Endometrial microvascular endothelial cells (primary cell): ENCODE results near the gene DOCK2. TPM values are rescaled to one million over a fixed set of nuclear protein-coding genes. Genes with fewer than 3 reads are reported as not detected.

Experiments
- in situ Hi-C: cut with HindIII; loops from 2 replicates; pipeline ENCODE4 v1.10.0; 2017; ENCODE audit warnings: low sequenced_read_pairs, low pct_unique_long_range_greater_than_20kb; ENCODE audit errors: inconsistent ontology term
- total RNA-seq: library from RNA; depleted of rRNA; stranded (reverse); fragments of >200 nt; gene quantifications from one replicate; pipeline ENCODE4 v1.2.3, GENCODE V29; 2015; ENCODE audit errors: inconsistent ontology term

The DOCK2 gene
- total RNA-seq, 1 donor from 2014 or later, result not detected

GRCh38 chr5:169869066-169869465 is 232.0 kb downstream of the DOCK2 start:
- in situ Hi-C loops, result no loop called here

DNA sequence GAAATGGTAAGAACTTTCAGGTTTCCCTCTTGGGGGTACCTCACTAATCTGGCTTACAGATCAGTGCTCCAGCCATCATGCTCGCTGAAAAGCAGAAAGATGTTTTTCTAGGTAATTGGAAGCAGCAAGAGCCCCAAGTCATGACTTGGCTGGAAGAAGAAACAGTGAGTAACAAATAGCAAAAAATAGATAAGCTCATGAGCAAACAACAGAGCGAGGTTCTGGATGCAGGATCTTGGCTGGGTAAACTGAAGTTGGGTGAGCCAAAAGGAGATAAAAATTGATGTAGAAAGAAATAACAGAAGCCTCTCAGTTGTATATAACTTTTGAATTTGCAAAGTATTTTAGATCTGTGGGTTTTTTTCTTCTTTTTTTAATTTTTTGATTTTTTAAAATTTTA is 233.1 kb downstream of the DOCK2 start:
- in situ Hi-C loops, result no loop called here

DNA sequence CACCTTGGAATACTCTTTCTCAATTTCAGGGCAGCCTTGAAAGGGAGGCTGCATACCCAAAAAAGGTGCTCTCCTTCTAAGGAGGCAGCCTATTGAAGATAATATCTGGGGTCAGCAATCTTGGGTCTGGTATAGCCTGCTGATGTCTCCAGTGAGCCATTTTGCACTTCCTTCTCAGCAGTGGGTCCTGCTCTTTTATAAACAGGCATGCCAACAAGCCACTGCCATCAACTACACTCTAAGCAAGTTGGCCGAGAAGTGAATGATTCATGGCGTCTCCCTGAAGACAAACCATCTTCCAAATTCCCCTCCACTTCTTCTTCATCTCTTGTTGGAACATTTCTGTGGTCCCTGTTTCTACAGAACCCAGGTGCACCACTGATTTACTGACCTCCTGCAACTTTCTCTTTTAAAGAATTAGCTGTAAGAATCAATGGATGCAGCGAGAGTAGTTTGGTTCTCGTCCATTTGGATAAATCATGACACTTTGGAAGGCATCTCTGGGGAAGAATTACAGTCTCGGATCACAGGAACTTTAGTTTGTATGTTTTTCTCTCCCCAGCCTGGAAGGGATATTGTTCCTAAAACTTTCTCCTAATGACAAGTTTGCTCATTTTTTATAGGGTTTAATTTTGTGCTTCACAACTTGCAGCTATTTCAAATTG is 234.9 kb downstream of the DOCK2 start:
- in situ Hi-C loops, result no loop called here

GRCh38 chr5:169873642-169874041 is 236.6 kb downstream of the DOCK2 start:
- in situ Hi-C loops, result no loop called here

- in situ Hi-C loops, result no loop called here
Observed at GRCh38 chr5:169874621-169875020, 237.5 kb downstream of the DOCK2 start.

DNA sequence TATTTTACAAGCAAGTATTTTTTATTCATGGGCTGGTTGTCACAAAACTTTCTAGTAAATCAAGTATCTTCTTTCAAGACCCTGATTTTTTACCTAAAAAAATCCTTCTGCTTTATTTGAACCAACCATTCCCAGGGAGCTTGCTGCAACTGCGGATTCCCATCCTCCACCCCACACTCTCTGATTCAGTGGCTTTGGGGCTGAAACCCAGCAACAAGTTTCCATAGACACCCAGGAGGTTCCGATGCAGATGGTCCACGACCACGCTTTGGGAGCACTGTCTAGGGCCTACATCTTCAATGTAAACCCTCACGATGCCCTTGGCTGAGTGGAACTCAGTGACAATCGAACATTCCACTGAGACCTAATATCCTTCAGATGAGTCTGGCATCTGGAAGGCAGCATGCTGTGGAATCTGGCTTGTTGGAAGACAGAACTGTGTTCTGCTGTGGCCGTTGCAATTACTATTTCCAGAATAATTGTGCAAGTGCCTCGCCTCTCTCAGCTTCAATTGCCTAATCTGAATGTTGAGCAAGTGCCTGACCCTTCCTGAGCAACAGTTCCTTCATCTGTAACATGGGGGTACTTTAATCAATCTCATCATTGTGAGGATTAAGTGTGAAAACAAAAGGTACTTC is 238.1 kb downstream of the DOCK2 start:
- in situ Hi-C loops, result no loop called here

DNA sequence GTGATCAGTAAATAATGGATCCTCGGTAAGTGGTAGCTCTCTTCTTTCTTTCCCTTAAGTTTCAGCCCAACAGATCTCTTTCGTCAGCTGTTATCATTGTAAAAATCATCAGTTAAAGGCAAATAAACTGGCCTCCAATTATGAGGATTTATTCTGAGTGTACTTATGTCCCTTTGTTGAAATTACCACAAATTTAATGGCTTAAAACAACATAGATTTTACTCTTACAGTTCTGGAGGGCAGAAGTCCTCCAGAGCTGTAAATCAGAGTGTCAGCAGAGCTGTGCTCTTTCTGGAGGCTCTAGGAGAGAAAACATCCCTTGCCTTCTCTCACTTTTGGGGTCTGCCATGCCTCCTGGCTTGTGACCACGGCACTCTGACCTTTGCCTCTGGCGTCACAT is 238.7 kb downstream of the DOCK2 start:
- in situ Hi-C loops, result no loop called here

GRCh38 chr5:169876386-169876785 is 239.3 kb downstream of the DOCK2 start:
- in situ Hi-C loops, result no loop called here

GRCh38 chr5:169880012-169880663 is 243.1 kb downstream of the DOCK2 start:
- in situ Hi-C loops, result no loop called here

GRCh38 chr5:169880785-169881184 is 243.7 kb downstream of the DOCK2 start:
- in situ Hi-C loops, result no loop called here

DNA sequence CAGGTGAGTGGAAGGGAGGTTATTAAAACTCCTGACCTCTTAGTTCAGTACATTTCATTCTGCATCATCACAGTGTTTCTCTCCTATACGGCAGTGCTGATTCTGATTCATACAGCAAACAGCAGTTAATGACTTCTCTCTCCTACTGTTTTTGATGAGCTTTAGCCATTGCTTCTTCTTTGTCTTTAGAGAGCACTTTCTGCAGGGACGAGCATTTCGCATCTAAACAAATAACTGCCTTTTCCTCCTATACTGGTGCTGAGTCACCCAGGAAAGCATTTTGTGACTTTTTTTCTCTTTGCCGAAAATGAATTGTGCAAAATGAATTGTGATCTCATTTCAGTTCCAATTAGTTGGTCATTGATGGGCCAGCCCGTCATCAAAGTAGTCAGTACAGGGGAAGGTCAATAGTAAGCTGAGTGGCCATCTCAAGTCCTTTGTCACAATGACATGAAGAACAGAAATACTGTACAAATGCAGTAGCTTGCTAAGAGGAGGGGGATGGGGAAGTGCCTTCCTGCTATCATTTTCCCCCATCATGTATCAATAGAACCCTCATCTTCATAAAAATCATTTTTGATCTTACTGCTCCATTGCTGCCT is 244.7 kb downstream of the DOCK2 start:
- in situ Hi-C loops, result no loop called here

DNA sequence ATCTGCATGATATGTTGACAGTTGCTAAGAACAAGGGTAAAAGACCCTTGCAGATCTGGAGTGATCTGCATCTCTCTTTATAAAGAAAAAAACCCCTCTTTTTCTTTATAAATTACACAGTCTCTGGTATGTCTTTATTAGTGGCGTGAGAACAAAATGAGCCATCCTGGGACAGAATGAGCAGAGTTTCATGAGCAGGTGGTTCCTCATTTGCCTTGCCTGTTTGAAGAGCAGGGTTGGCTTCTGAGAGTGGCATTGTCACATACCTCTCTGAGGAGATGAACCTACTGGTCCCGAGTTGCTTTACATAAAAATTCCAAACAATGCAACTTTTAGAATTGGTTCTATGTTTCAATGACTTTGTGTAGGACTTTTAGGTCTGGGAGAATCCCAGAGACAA is 249.0 kb downstream of the DOCK2 start:
- in situ Hi-C loops, result no loop called here

GRCh38 chr5:169886677-169887076 is 249.6 kb downstream of the DOCK2 start:
- in situ Hi-C loops, result no loop called here

GRCh38 chr5:169889572-169889971 is 252.5 kb downstream of the DOCK2 start:
- in situ Hi-C loops, result no loop called here

GRCh38 chr5:169893010-169893409 is 255.9 kb downstream of the DOCK2 start:
- in situ Hi-C loops, result no loop called here

DNA sequence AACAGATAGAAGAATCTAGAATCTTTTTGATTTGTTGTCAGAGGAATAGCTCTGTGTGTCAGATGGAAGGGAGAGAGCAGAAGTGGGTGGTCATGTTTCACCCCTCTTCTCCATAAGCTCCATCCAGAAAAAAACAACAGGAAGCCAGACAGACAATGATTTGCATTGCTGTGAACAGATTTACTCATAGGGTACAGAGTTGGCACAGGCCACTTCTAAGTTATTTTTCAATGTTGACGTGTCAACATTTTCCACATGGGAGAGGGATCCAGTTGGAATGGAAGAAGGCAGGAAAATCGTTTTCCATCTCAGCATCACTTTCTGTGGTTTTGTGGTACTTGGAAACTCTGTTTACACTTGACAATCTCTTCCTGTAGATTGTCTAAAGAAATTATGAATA is 256.5 kb downstream of the DOCK2 start:
- in situ Hi-C loops, result no loop called here

DNA sequence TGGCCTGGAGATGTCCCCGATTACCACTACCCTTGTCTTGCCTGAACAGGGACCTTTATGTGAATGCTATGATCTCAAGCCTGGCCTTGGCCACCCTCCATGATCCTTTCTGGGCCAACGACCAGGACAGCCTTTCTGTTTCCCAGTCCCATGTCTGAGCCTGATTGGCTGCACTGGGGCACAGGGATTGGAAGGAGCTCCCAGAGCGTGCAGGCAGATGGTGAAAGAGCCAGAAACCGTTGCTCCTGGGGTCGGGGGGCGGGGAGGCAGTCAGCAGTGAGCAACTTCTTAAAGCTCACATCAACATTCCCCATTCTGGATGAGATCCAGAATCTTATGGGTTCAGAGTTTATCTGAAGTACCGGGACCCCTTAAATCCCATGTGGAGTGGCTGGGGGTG is 258.9 kb downstream of the DOCK2 start:
- in situ Hi-C loops, result no loop called here

DNA sequence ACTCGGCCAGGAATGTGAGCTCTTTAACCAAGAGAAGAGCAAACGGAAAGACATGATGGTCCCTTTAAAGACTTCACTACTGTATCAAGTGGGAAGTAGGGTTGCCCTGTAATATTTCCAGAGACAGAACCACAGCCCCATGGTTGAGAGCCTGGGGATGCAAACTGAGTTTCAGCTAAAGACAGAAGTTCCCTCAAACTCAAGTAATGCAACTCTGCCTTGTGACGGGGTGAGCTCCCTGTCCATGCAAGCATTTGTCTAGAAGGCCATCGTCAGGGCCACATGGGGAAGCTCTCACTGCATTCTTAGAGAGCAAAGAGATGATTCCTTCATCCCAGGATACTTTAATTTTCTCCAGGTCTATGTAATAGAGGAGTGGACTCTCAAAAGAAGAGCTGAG is 260.4 kb downstream of the DOCK2 start:
- in situ Hi-C loops, result no loop called here

GRCh38 chr5:169901896-169902295 is 264.8 kb downstream of the DOCK2 start:
- in situ Hi-C loops, result no loop called here

DNA sequence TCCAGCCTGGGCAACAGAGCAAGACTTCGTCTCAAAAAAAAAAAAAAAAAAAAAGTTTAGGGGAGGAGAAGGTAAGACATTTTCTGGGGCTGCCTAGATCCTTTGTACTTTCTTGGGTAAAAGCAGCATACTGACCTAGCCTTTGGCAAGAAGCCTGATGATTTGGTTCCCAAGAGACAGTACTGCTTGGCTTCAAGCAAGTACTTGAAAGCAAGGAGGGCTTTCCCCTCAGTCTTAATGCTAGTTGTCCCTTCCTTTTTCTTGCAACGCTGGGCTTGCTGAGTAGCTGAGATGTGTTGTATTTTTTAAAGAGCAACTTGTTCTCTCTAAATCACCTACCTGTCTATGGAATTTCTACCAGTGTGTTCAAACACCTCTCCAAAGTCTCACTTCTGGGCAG is 267.0 kb downstream of the DOCK2 start:
- in situ Hi-C loops, result no loop called here
